Measurements from ENCODE around the gene PKDREJ. TPM values are rescaled to one million over a fixed set of nuclear protein-coding genes. Genes with fewer than 3 reads are reported as not detected.

PKDREJ gene
- total RNA-seq, 1 donor from 2014 or later: not detected

DNA sequence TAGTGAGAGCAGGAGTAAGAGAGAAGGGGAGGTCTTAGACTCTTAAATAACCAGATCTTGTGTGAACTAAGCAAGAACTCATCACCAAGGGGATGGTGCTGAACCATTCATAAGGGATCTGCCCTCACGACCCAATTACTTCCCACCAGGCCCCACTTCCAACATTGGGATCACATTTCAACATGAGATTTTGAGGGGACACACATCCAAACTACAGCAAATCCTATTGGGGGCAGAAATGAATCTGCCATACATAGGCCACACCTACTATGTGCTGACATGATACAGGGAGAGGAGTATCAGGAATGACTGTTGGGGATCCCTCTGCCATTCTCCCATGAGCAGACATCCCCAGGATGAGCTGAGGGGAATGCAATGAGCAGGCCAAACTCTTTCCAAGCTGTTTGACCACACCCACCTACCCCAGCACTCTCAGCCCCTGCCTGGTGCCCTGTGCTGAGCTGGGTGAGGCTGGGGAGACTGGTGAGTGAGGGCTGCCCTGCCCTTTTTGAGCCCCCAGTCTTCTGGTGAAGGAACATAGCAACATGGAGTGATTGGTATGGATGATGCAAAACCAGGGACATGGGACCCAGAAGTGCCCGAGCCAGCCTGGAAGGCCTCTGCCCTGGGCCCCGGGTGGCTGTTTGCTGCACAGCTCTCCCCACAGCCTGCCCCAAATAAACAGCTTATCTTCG is 32.3 kb upstream of the PKDREJ start:
- no peak for TF ChIP-seq CTCF (IDR thresholded peaks at IDR 0.05)
- intact Hi-C loops (cut with DNase I): no loop called here
- Histone ChIP-seq H3K9me3 (no peaks in the 10 kb centered on the region), H3K27ac (peak overlapping the region; percentile 93), H3K4me3 (peak overlapping the region; percentile 74), H3K27me3 (no peaks in the 10 kb centered on the region), H3K4me1 (peaks cover 15% of the 10 kb centered on the region), H3K36me3 (peaks cover 15% of the 10 kb centered on the region)
- ATAC-seq (no peak), DNase-seq (no peak)

DNA sequence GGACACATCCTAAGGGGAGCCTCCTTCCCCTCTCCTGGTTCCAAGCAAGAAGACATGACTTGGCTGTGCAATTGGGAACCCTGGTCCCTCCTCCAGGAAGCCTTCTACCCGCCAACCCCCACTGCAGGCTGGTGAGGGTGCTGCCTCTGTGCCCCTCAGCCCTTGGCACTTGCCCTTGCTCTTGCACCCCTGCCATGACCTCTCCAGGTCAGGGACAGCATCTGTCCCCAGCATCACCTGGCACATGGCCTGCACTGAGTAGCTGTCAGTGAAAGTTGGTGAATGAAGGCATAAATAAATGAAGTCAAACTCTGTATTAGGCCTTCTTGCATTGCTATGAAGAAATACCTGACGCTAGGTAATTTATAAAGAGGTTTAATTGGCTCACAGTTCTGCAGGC is 31.6 kb upstream of the PKDREJ start:
- no peak for DNase-seq
- TF ChIP-seq CTCF (IDR thresholded peaks at IDR 0.05): no peak
- intact Hi-C loops (cut with DNase I): no loop called here
- peaks cover 15% of the 10 kb centered on the region for H3K4me1 ChIP-seq
- no peak overlapping the region for H3K27ac ChIP-seq
- no peaks in the 10 kb centered on the region for H3K9me3 ChIP-seq
- no peaks in the 10 kb centered on the region for H3K27me3 ChIP-seq
- peaks cover 15% of the 10 kb centered on the region for H3K36me3 ChIP-seq
- no peak overlapping the region for H3K4me3 ChIP-seq
- no peak for ATAC-seq

GRCh38 chr22:46293577-46294260 is 30.6 kb upstream of the PKDREJ start:
- H3K36me3 ChIP-seq: peaks cover 15% of the 10 kb centered on the region
- no peak overlapping the region for H3K4me3 ChIP-seq
- H3K27ac ChIP-seq: no peak overlapping the region
- H3K9me3 ChIP-seq: no peaks in the 10 kb centered on the region
- H3K27me3 ChIP-seq: no peaks in the 10 kb centered on the region
- ATAC-seq (no peak), DNase-seq (no peak)
- peaks cover 15% of the 10 kb centered on the region for H3K4me1 ChIP-seq
- no peak for TF ChIP-seq CTCF (IDR thresholded peaks at IDR 0.05)
- intact Hi-C loops (cut with DNase I): no loop called here

DNA sequence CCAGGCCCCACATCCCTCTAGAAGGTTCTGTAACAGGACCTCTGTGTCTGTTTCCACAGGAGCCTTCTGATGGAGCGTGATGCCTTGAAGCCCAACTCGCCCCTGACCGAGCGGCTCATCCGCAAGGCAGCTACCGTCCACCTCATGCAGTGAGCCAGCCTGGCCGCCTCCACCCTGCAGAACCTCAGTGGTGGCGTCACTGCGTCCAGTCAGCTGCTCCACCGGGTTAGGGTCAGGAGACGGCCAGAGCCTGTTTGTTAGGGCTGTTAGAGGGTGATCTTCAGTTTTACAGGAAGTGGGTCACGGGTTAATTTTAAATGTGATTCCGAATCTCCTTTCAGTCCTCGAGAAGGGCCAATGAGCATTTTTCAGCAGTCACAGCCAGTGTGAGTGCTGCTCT is 29.6 kb upstream of the PKDREJ start:
- peak overlapping the region; percentile 36 for H3K27ac ChIP-seq

GRCh38 chr22:46292173-46292572 is 29.0 kb upstream of the PKDREJ start:
- H3K9me3 ChIP-seq: no peaks in the 10 kb centered on the region
- ATAC-seq: no peak
- intact Hi-C loops (cut with DNase I): no loop called here
- H3K27ac ChIP-seq: no peak overlapping the region
- H3K4me1 ChIP-seq: peaks cover 23% of the 10 kb centered on the region
- H3K27me3 ChIP-seq: no peaks in the 10 kb centered on the region
- DNase-seq: no peak
- H3K36me3 ChIP-seq: peaks cover 15% of the 10 kb centered on the region
- H3K4me3 ChIP-seq: no peak overlapping the region
- TF ChIP-seq CTCF (IDR thresholded peaks at IDR 0.05): no peak

More for the DNA sequence above, 29.6 kb upstream of the PKDREJ start:
- Histone ChIP-seq H3K9me3 (no peaks in the 10 kb centered on the region), H3K27me3 (no peaks in the 10 kb centered on the region), H3K4me3 (no peak overlapping the region), H3K36me3 (peaks cover 15% of the 10 kb centered on the region), H3K4me1 (peaks cover 23% of the 10 kb centered on the region)
- intact Hi-C loops (cut with DNase I): no loop called here
- TF ChIP-seq CTCF (IDR thresholded peaks at IDR 0.05): no peak
- ATAC-seq (no peak), DNase-seq (no peak)
